ENCODE measurements around the gene GPR15.

The GPR15 gene

GRCh38 chr3:98531622-98532274 is at the start of gene GPR15:
TSS of gene GPR15 (plus strand) at chr3:98531978. CDS start at chr3:98532034, 56 bp downstream.
- no peak for DNase-seq (ENCODE audit: extremely low read depth in 1 of 2, low read depth in 1 of 2)

- DNase-seq (ENCODE audit: extremely low read depth in 1 of 2, low read depth in 1 of 2), result no peak
Observed at GRCh38 chr3:98482717-98483482, 48.9 kb upstream of the GPR15 start.

GRCh38 chr3:98483626-98484025 is 48.2 kb upstream of the GPR15 start:
- no peak for DNase-seq (ENCODE audit: extremely low read depth in 1 of 2, low read depth in 1 of 2)

- DNase-seq (ENCODE audit: extremely low read depth in 1 of 2, low read depth in 1 of 2), result no peak
Observed at GRCh38 chr3:98497381-98497780, 34.4 kb upstream of the GPR15 start, which contains the start of gene OR5K2. TSS of gene OR5K2 (plus strand) at chr3:98497681. CDS start at chr3:98497681, 0 bp downstream.

GRCh38 chr3:98500019-98500418 is 31.8 kb upstream of the GPR15 start:
- DNase-seq (ENCODE audit: extremely low read depth in 1 of 2, low read depth in 1 of 2), result no peak

- DNase-seq (ENCODE audit: extremely low read depth in 1 of 2, low read depth in 1 of 2), result no peak
Observed at GRCh38 chr3:98501270-98501669, 30.5 kb upstream of the GPR15 start.

GRCh38 chr3:98501863-98502576 is 29.8 kb upstream of the GPR15 start:
- DNase-seq (ENCODE audit: extremely low read depth in 1 of 2, low read depth in 1 of 2), result no peak

- no peak for DNase-seq (ENCODE audit: extremely low read depth in 1 of 2, low read depth in 1 of 2)
Observed at GRCh38 chr3:98504539-98504938, 27.2 kb upstream of the GPR15 start.

- no peak for DNase-seq (ENCODE audit: extremely low read depth in 1 of 2, low read depth in 1 of 2)
Observed at GRCh38 chr3:98508582-98508981, 23.2 kb upstream of the GPR15 start.

GRCh38 chr3:98512576-98512975 is 19.2 kb upstream of the GPR15 start:
- DNase-seq (ENCODE audit: extremely low read depth in 1 of 2, low read depth in 1 of 2), result no peak

- no peak for DNase-seq (ENCODE audit: extremely low read depth in 1 of 2, low read depth in 1 of 2)
Observed at GRCh38 chr3:98513091-98513511, 18.7 kb upstream of the GPR15 start.

- DNase-seq (ENCODE audit: extremely low read depth in 1 of 2, low read depth in 1 of 2), result no peak
Observed at GRCh38 chr3:98513736-98514135, 18.0 kb upstream of the GPR15 start.

- no peak for DNase-seq (ENCODE audit: extremely low read depth in 1 of 2, low read depth in 1 of 2)
Observed at GRCh38 chr3:98514948-98515347, 16.8 kb upstream of the GPR15 start.

- no peak for DNase-seq (ENCODE audit: extremely low read depth in 1 of 2, low read depth in 1 of 2)
Observed at GRCh38 chr3:98518816-98519215, 13.0 kb upstream of the GPR15 start.

GRCh38 chr3:98519351-98519750 is 12.4 kb upstream of the GPR15 start:
- no peak for DNase-seq (ENCODE audit: extremely low read depth in 1 of 2, low read depth in 1 of 2)

- DNase-seq (ENCODE audit: extremely low read depth in 1 of 2, low read depth in 1 of 2), result peak in 1 of 2 donors; percentile 16
Observed at GRCh38 chr3:98521897-98522543, 9.8 kb upstream of the GPR15 start.

GRCh38 chr3:98522544-98523281 is 9.1 kb upstream of the GPR15 start, which contains the start of gene CLDND1:
TSS of gene CLDND1 (minus strand) at chr3:98522902. CDS start at chr3:98521424, 1,478 bp downstream.
- peak; percentile 79 to 91 for DNase-seq (ENCODE audit: extremely low read depth in 1 of 2, low read depth in 1 of 2)

- DNase-seq (ENCODE audit: extremely low read depth in 1 of 2, low read depth in 1 of 2), result no peak
Observed at GRCh38 chr3:98525494-98525893, 6.3 kb upstream of the GPR15 start.

- DNase-seq (ENCODE audit: extremely low read depth in 1 of 2, low read depth in 1 of 2), result no peak
Observed at GRCh38 chr3:98528474-98529346, 3.1 kb upstream of the GPR15 start.
